ENCODE measurements around the gene DDB1.

DNA sequence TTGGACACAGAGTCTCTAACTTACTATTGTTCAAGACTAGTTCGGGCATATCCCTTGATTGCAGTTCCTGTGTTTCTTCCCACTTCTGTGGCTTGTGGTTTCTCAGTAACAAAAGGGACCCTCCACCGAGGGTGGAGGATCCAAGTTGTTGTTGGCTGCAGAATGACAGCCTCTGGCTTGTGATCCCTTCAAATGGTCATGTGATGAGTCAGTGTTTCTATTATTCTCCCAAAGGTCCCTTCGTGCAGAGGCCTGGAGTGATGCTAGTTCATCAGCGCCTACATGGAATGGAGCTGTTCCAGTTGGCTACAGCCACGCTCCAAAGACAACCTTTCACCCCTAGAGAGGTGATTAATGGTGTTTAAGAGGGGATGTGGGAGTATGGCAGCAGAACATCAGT lies 35.2 kb downstream of the DDB1 start:
- no peak for TF ChIP-seq EZH2phosphoT487 (IDR thresholded peaks at IDR 0.05; ENCODE audit: borderline replicate concordance, low read length)
- TF ChIP-seq, protein P1, sequence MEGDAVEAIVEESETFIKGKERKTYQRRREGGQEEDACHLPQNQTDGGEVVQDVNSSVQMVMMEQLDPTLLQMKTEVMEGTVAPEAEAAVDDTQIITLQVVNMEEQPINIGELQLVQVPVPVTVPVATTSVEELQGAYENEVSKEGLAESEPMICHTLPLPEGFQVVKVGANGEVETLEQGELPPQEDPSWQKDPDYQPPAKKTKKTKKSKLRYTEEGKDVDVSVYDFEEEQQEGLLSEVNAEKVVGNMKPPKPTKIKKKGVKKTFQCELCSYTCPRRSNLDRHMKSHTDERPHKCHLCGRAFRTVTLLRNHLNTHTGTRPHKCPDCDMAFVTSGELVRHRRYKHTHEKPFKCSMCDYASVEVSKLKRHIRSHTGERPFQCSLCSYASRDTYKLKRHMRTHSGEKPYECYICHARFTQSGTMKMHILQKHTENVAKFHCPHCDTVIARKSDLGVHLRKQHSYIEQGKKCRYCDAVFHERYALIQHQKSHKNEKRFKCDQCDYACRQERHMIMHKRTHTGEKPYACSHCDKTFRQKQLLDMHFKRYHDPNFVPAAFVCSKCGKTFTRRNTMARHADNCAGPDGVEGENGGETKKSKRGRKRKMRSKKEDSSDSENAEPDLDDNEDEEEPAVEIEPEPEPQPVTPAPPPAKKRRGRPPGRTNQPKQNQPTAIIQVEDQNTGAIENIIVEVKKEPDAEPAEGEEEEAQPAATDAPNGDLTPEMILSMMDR (IDR thresholded peaks at IDR 0.05; ENCODE audit: low read depth, low read length, poor library complexity, severe bottlenecking) = no peak
